ENCODE data around the gene ZDHHC5.

- TF ChIP-seq CTCF (IDR thresholded peaks at IDR 0.05): no peak
- no peak for TF ChIP-seq REST (IDR thresholded peaks at IDR 0.05; ENCODE audit: insufficient read depth in 1 of 2, low read depth in 2 of 2, low read length in 1 of 2)
Observed at GRCh38 chr11:57626895-57627294, 41.0 kb upstream of the ZDHHC5 start.
